ENCODE data around the gene TLK1. TPM values are rescaled to one million over a fixed set of nuclear protein-coding genes. Genes with fewer than 3 reads are reported as not detected.

Gene TLK1
- total RNA-seq, 2 experiments from 2014 or later = 29.7 to 150 TPM

DNA sequence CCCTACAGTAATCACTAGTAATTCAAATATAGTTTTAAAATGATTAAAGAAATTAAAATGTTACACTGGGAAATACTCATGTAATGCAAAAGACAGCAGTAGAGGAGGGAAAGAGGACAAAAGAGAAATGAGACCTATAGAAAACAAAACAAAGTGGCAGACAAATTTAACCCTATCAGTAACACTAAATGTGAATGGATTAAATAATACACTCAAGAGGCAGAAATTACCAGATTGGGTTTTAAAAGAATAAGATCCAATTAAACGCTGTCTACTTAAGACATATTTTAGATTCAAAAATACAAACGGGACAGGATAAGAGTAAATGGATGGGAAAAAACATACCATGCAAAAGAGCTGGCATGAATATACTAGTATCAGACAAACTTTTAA lies 17.0 kb downstream of the TLK1 start:
- Histone ChIP-seq H3K27ac (ENCODE audit: low read depth, low read length, poor library complexity, severe bottlenecking) (no peak overlapping the region), H4K20me1 (ENCODE audit: insufficient read depth, low read length) (peaks cover 56% of the 10 kb centered on the region), H3K36me3 (ENCODE audit: insufficient read depth, low read length) (peaks cover 35% of the 10 kb centered on the region), H3K79me2 (ENCODE audit: insufficient read depth, low read depth, low read length) (peaks cover 100% of the 10 kb centered on the region), H3K4me1 (ENCODE audit: insufficient read depth, low read length, poor library complexity, severe bottlenecking) (peaks cover 37% of the 10 kb centered on the region), H2AFZ (ENCODE audit: low read length) (no peak overlapping the region), H3K9me2 (ENCODE audit: insufficient read depth, low read length) (no peaks in the 10 kb centered on the region), H3K4me3 (ENCODE audit: low read depth, low read length, poor library complexity, severe bottlenecking) (no peak overlapping the region), H3K9me3 (ENCODE audit: low read length) (no peaks in the 10 kb centered on the region), H3K4me2 (ENCODE audit: low read length) (no peak overlapping the region)
- TF ChIP-seq, protein P1, sequence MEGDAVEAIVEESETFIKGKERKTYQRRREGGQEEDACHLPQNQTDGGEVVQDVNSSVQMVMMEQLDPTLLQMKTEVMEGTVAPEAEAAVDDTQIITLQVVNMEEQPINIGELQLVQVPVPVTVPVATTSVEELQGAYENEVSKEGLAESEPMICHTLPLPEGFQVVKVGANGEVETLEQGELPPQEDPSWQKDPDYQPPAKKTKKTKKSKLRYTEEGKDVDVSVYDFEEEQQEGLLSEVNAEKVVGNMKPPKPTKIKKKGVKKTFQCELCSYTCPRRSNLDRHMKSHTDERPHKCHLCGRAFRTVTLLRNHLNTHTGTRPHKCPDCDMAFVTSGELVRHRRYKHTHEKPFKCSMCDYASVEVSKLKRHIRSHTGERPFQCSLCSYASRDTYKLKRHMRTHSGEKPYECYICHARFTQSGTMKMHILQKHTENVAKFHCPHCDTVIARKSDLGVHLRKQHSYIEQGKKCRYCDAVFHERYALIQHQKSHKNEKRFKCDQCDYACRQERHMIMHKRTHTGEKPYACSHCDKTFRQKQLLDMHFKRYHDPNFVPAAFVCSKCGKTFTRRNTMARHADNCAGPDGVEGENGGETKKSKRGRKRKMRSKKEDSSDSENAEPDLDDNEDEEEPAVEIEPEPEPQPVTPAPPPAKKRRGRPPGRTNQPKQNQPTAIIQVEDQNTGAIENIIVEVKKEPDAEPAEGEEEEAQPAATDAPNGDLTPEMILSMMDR (conservative IDR thresholded peaks at IDR 0.05; ENCODE audit: low read length) = no peak
- TF ChIP-seq EZH2phosphoT487 (IDR thresholded peaks at IDR 0.05; ENCODE audit: borderline replicate concordance, low read depth, low read length) = no peak
- CTCF ChIA-PET (ENCODE audit: unreplicated experiment) = no interaction called here
- no peak for DNase-seq (ENCODE audit: low spot score)
- POLR2A ChIA-PET = interaction anchor here (0.5 to 2.5 kb wide), 7 partner anchors 11 to 749 kb away, joined by 3 to 13 read pairs (median 4); no protein-coding TSS in a partner anchor
- intact Hi-C loops (cut with micrococcal nuclease; ENCODE audit: unreplicated experiment) = no loop called here
- TSS peak; percentile 4 for BruUV-seq (replicated peaks)

DNA sequence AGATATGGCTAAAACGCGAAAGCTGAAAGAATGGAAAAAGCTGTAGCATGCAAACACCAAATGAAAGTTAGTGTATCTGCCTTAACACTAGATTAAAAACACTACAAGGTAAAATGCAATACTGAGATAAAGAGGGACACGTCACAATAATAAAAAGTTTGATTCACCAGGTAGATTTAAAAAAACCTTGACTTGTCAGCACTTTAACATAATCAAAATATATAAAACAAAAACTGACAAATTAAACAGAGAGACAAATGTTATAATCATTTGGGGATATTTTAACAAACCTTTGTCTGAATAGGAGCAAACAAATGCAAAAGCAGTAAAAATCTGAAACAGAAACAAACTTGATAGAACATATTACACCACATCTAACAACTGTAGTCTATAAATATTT lies 18.3 kb downstream of the TLK1 start:
- no peak for DNase-seq (ENCODE audit: low spot score)
- no peak overlapping the region for H3K4me3 ChIP-seq (ENCODE audit: low read depth, low read length, poor library complexity, severe bottlenecking)
- TF ChIP-seq, protein P1 (conservative IDR thresholded peaks at IDR 0.05; ENCODE audit: low read length) = no peak
- TF ChIP-seq EZH2phosphoT487 (IDR thresholded peaks at IDR 0.05; ENCODE audit: borderline replicate concordance, low read depth, low read length) = no peak
- 0 out of 2 replicates have a peak overlapping the region, but pooled peaks have one; percentile 0 for H3K4me2 ChIP-seq (ENCODE audit: low read length)
- H3K36me3 ChIP-seq (ENCODE audit: insufficient read depth, low read length) = peaks cover 35% of the 10 kb centered on the region
- H3K9me2 ChIP-seq (ENCODE audit: insufficient read depth, low read length) = no peaks in the 10 kb centered on the region
- intact Hi-C loops (cut with micrococcal nuclease; ENCODE audit: unreplicated experiment) = no loop called here
- peaks cover 100% of the 10 kb centered on the region for H3K79me2 ChIP-seq (ENCODE audit: insufficient read depth, low read depth, low read length)
- CTCF ChIA-PET (ENCODE audit: unreplicated experiment) = no interaction called here
- no peaks in the 10 kb centered on the region for H3K9me3 ChIP-seq (ENCODE audit: low read length)
- H3K4me1 ChIP-seq (ENCODE audit: insufficient read depth, low read length, poor library complexity, severe bottlenecking) = peaks cover 29% of the 10 kb centered on the region
- no peak overlapping the region for H3K27ac ChIP-seq (ENCODE audit: low read depth, low read length, poor library complexity, severe bottlenecking)
- POLR2A ChIA-PET = interaction anchor here (1.8 kb wide), 1 partner anchor 12 kb away, joined by 6 read pairs; no protein-coding TSS in a partner anchor
- peaks cover 61% of the 10 kb centered on the region for H4K20me1 ChIP-seq (ENCODE audit: insufficient read depth, low read length)
- no peak overlapping the region for H2AFZ ChIP-seq (ENCODE audit: low read length)
- BruUV-seq (replicated peaks) = no TSS peak

DNA sequence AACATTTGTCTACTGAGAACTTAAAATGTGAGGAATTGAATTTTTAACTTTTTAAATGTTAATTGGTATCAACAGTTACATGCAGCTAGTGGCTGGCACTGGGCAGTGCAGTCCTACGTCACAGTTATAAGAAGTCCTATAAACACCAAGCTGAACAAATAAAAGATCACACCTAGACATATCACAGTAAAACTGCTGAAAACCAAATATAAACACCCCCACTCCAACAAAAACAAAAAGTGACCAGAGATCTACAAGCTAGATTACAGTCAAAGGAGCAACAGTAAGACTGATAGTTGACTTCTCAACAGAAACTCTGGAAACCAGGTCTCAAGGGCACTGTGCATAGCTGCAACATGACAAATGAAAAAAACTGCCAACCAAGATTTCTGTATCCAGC lies 19.4 kb downstream of the TLK1 start:
- POLR2A ChIA-PET = interaction anchor here (0.9 to 1.8 kb wide), 2 partner anchors 13 kb away, joined by 4 to 6 read pairs; no protein-coding TSS in a partner anchor
- BruUV-seq (replicated peaks) = no TSS peak

More for the DNA sequence above, 19.4 kb downstream of the TLK1 start:
- peaks cover 27% of the 10 kb centered on the region for H3K4me1 ChIP-seq (ENCODE audit: insufficient read depth, low read length, poor library complexity, severe bottlenecking)
- H2AFZ ChIP-seq (ENCODE audit: low read length) = no peak overlapping the region
- no peak for DNase-seq (ENCODE audit: low spot score)
- intact Hi-C loops (cut with micrococcal nuclease; ENCODE audit: unreplicated experiment) = no loop called here
- peaks cover 68% of the 10 kb centered on the region for H4K20me1 ChIP-seq (ENCODE audit: insufficient read depth, low read length)
- no peaks in the 10 kb centered on the region for H3K9me2 ChIP-seq (ENCODE audit: insufficient read depth, low read length)
- CTCF ChIA-PET (ENCODE audit: unreplicated experiment) = no interaction called here
- H3K79me2 ChIP-seq (ENCODE audit: insufficient read depth, low read depth, low read length) = peaks cover 100% of the 10 kb centered on the region
- H3K36me3 ChIP-seq (ENCODE audit: insufficient read depth, low read length) = peaks cover 43% of the 10 kb centered on the region
- H3K27ac ChIP-seq (ENCODE audit: low read depth, low read length, poor library complexity, severe bottlenecking) = no peak overlapping the region
- 0 out of 2 replicates have a peak overlapping the region, but pooled peaks have one; percentile 5 for H3K4me2 ChIP-seq (ENCODE audit: low read length)
- H3K9me3 ChIP-seq (ENCODE audit: low read length) = no peaks in the 10 kb centered on the region
- H3K4me3 ChIP-seq (ENCODE audit: low read depth, low read length, poor library complexity, severe bottlenecking) = no peak overlapping the region
- TF ChIP-seq, protein P1 (conservative IDR thresholded peaks at IDR 0.05; ENCODE audit: low read length) = peak; percentile 48
- TF ChIP-seq EZH2phosphoT487 (IDR thresholded peaks at IDR 0.05; ENCODE audit: borderline replicate concordance, low read depth, low read length) = no peak
